Measurements from ENCODE around the gene RNF4. TPM values are rescaled to one million over a fixed set of nuclear protein-coding genes. Genes with fewer than 3 reads are reported as not detected.
"Not testable (repeated sequence)": the region's sequence is repeated elsewhere in the genome, so short reads cannot be mapped to it uniquely, and the experiment has no call there.

The RNF4 gene
- total RNA-seq, 1 donor from 2014 or later, result 29.2 TPM

DNA sequence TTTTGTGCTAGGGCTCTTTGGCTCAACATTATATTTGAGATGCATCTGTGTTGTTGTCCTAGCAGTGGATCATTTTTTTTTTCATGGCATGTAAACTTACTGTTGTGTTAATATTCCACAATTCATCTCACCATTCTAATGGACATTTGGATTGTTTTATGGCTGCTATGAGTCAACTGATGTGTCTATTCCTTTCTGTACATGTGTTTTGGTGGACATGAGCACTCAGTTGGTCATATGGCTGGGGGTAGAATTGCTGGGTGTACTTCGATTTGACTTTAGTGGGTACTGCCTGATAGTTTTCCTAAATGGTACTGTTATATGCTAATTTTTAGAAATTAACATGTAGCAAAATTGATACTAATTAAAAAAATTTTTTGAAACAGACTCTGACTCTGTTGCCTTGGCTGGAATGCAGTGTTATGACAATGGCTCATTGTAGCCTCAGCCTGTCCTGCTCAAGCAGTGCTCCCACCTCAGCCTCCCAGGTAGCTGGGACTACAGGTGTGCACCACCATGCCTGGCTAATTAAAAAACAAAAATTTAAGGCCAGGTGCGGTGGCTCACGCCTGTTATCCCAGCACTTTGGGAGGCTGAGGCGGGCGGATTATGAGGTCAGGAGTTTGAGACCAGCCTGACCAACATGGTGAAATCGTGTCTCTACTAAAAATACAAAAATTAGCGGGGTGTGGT, 76.6 kb downstream of the RNF4 start:
- no peaks in the 10 kb centered on the region for H3K9me3 ChIP-seq (ENCODE audit: control insufficient read depth in 3 of 3, low read length in 3 of 3)
- H3K9ac ChIP-seq (ENCODE audit: low read depth in 1 of 3, low read length in 3 of 3), result no peak overlapping the region
- H3K4me3 ChIP-seq (ENCODE audit: low read length in 3 of 3), result no peak overlapping the region
- no peaks in the 10 kb centered on the region for H3K4me1 ChIP-seq (ENCODE audit: control insufficient read depth in 3 of 3, insufficient read depth in 3 of 3, low read length in 3 of 3)
- no peaks in the 10 kb centered on the region for H3K27me3 ChIP-seq (ENCODE audit: control insufficient read depth in 3 of 3, insufficient read depth in 3 of 3, low read length in 3 of 3)
- no peak overlapping the region for H3K27ac ChIP-seq (ENCODE audit: low read depth, low read length)
- no peaks in the 10 kb centered on the region for H3K36me3 ChIP-seq (ENCODE audit: control insufficient read depth in 3 of 3, insufficient read depth in 3 of 3, low read length in 3 of 3)

DNA sequence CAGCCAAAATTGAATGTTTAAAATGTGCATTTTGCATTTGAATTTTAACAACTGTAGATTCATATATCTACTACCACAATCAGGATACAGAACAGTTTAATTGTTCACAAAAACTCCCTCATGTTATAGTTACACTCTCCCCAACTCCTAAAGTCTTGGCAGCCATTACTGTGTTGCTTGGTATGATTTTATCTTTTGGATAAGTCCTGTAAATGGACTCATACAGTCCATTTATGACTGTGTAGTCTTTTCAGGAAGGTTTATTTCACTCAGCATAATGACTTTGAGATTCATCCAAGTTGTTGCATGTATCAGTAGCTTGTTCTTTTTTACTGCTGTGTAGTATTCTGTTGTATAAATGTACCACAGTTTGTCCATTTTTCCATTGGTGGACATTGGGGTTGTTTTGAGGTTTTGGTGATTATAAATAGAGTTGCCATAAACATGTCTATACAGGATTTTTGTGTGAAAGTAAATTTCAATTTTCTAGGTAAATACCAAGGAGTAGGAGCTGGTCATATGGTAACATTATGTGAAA, 77.4 kb downstream of the RNF4 start:
- Histone ChIP-seq H3K27ac (ENCODE audit: low read depth, low read length) (no peak overlapping the region), H3K36me3 (ENCODE audit: control insufficient read depth in 3 of 3, insufficient read depth in 3 of 3, low read length in 3 of 3) (no peaks in the 10 kb centered on the region), H3K4me1 (ENCODE audit: control insufficient read depth in 3 of 3, insufficient read depth in 3 of 3, low read length in 3 of 3) (no peaks in the 10 kb centered on the region)

DNA sequence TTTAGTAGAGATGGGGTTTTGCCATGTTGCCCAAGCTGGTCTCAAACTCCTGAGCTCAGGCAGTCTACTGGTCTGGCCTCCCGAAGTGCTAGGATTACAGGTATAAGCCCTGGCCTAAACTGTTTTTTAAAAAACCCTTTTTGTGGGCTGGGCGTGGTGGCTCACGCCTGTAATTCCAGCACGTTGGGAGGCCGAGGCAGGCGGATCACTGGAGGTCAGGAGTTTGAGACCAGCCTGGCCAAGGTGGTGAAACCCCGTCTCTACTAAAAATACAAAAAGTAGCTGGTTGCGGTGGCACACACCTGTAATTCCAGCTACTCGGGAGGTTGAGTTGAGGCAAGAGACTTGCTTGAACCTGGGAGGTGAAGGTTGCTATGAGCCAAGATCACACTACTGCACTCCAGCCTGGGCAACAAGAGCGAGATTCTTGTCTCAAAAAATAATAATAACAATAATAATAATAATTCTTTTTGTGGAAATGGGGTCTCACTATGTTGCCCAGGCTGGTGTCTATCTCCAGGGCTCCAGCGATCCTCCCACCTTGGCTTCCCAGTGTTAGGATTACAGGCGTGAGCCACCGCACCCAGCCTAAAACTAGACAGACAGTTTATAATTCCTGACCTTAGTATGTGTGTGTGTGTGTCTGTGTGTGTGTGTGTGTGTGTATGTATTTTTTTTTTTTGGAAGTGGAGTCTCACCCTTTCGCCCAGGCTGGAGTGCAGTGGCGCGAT, 78.2 kb downstream of the RNF4 start:
- H3K4me3 ChIP-seq (ENCODE audit: low read length in 3 of 3); H3K36me3 ChIP-seq (ENCODE audit: control insufficient read depth in 3 of 3, insufficient read depth in 3 of 3, low read length in 3 of 3); H3K27me3 ChIP-seq (ENCODE audit: control insufficient read depth in 3 of 3, insufficient read depth in 3 of 3, low read length in 3 of 3); H3K9me3 ChIP-seq (ENCODE audit: control insufficient read depth in 3 of 3, low read length in 3 of 3); H3K4me1 ChIP-seq (ENCODE audit: control insufficient read depth in 3 of 3, insufficient read depth in 3 of 3, low read length in 3 of 3); H3K9ac ChIP-seq (ENCODE audit: low read depth in 1 of 3, low read length in 3 of 3); H3K27ac ChIP-seq (ENCODE audit: low read depth, low read length): not testable (repeated sequence)

More for the DNA sequence above, 77.4 kb downstream of the RNF4 start:
- Histone ChIP-seq H3K4me3 (ENCODE audit: low read length in 3 of 3) (no peak overlapping the region), H3K9ac (ENCODE audit: low read depth in 1 of 3, low read length in 3 of 3) (no peak overlapping the region), H3K27me3 (ENCODE audit: control insufficient read depth in 3 of 3, insufficient read depth in 3 of 3, low read length in 3 of 3) (no peaks in the 10 kb centered on the region), H3K9me3 (ENCODE audit: control insufficient read depth in 3 of 3, low read length in 3 of 3) (no peaks in the 10 kb centered on the region)

DNA sequence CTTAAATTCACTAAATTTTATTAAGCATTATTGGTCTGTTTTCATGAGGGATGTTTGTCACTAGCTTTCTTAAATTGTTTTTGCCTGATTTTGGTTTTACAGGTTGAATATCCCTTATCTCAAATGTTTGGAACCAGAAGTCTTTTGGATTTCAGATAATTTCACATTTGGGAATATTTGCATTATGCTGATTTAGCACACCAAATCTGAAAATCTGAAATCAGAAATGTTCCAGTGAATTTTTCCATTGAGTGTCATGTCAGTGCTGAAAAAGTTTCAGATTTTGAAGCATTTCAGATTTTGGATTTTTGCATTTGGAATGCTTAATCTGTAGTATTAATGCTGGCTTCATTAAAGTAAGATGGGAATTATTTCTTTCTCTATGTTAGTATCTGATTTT, 82.2 kb downstream of the RNF4 start:
- Histone ChIP-seq H3K9me3 (ENCODE audit: control insufficient read depth in 3 of 3, low read length in 3 of 3) (no peaks in the 10 kb centered on the region), H3K4me1 (ENCODE audit: control insufficient read depth in 3 of 3, insufficient read depth in 3 of 3, low read length in 3 of 3) (no peaks in the 10 kb centered on the region), H3K36me3 (ENCODE audit: control insufficient read depth in 3 of 3, insufficient read depth in 3 of 3, low read length in 3 of 3) (no peaks in the 10 kb centered on the region), H3K4me3 (ENCODE audit: low read length in 3 of 3) (no peak overlapping the region), H3K27ac (ENCODE audit: low read depth, low read length) (no peak overlapping the region), H3K9ac (ENCODE audit: low read depth in 1 of 3, low read length in 3 of 3) (no peak overlapping the region), H3K27me3 (ENCODE audit: control insufficient read depth in 3 of 3, insufficient read depth in 3 of 3, low read length in 3 of 3) (no peaks in the 10 kb centered on the region)

DNA sequence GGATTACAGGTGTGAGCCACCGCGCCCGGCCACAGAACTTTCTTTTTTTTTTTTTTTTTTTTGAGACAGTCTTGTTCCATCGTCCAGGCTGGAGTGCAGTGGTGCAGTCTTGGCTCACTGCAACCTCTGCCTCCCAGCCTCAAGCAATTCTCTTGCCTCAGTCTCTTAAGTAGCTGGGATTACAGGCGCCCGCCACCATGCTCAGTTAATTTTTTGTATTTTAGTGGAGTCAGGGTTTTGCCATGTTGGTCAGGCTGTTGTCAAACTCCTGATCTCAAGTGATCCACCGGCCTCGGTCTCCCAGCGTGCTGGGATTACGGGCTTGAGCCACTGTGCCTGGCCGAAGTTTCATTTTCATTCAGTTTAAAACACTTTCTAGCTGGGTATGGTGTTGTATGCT, 83.9 kb downstream of the RNF4 start:
- Histone ChIP-seq H3K27me3 (ENCODE audit: control insufficient read depth in 3 of 3, insufficient read depth in 3 of 3, low read length in 3 of 3) (no peaks in the 10 kb centered on the region), H3K9me3 (ENCODE audit: control insufficient read depth in 3 of 3, low read length in 3 of 3) (no peaks in the 10 kb centered on the region), H3K4me1 (ENCODE audit: control insufficient read depth in 3 of 3, insufficient read depth in 3 of 3, low read length in 3 of 3) (no peaks in the 10 kb centered on the region), H3K9ac (ENCODE audit: low read depth in 1 of 3, low read length in 3 of 3) (no peak overlapping the region), H3K27ac (ENCODE audit: low read depth, low read length) (no peak overlapping the region), H3K36me3 (ENCODE audit: control insufficient read depth in 3 of 3, insufficient read depth in 3 of 3, low read length in 3 of 3) (no peaks in the 10 kb centered on the region), H3K4me3 (ENCODE audit: low read length in 3 of 3) (no peak overlapping the region)

DNA sequence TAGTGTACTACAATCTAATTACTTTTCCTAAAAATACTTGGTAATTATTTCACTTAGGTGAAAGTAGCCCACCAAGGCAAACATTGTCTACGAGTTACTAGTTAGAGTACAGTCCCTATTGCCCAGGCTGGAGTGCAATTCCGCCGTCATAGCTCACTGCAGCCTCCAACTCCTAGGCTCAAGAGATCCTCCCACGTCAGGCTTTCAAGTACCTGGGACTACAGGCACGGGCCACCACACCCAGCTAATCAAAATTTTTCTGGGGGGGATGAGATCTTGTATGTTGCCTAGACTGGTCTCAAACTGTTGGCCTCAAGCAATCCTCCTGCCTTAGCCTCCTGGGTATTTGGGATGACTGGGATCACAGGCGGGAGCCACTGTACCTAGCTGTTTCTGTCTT, 89.4 kb downstream of the RNF4 start:
- Histone ChIP-seq H3K9ac (ENCODE audit: low read depth in 1 of 3, low read length in 3 of 3) (no peak overlapping the region), H3K27ac (ENCODE audit: low read depth, low read length) (no peak overlapping the region), H3K4me1 (ENCODE audit: control insufficient read depth in 3 of 3, insufficient read depth in 3 of 3, low read length in 3 of 3) (peaks cover 0 to 3% (median 0%) of the 10 kb centered on the region in 3 donors), H3K9me3 (ENCODE audit: control insufficient read depth in 3 of 3, low read length in 3 of 3) (no peaks in the 10 kb centered on the region), H3K36me3 (ENCODE audit: control insufficient read depth in 3 of 3, insufficient read depth in 3 of 3, low read length in 3 of 3) (peaks cover 0 to 5% (median 2%) of the 10 kb centered on the region in 3 donors), H3K4me3 (ENCODE audit: low read length in 3 of 3) (no peak overlapping the region), H3K27me3 (ENCODE audit: control insufficient read depth in 3 of 3, insufficient read depth in 3 of 3, low read length in 3 of 3) (no peaks in the 10 kb centered on the region)

DNA sequence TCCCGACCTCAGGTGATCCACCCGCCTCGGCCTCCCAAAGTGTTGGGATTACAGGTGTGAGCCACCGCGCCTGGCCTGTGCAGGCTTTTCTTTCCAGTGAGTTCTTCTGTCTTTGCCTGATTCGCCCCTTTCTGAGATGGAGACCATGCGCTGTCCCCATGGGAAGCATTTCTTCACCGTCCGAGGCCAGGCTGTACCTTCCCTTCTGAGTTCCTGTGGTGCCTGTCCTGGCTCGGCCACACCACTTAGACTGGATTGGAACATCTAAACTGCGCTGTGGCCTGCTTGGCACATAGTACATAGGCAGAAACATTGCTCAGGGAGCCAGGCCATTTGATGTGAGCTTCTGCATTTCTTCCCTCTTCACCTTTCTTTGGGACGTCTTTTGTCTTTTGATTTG, 91.3 kb downstream of the RNF4 start:
- Histone ChIP-seq H3K27ac (ENCODE audit: low read depth, low read length) (no peak overlapping the region), H3K4me1 (ENCODE audit: control insufficient read depth in 3 of 3, insufficient read depth in 3 of 3, low read length in 3 of 3) (peaks cover 0 to 3% (median 0%) of the 10 kb centered on the region in 3 donors), H3K9me3 (ENCODE audit: control insufficient read depth in 3 of 3, low read length in 3 of 3) (no peaks in the 10 kb centered on the region), H3K27me3 (ENCODE audit: control insufficient read depth in 3 of 3, insufficient read depth in 3 of 3, low read length in 3 of 3) (no peaks in the 10 kb centered on the region), H3K36me3 (ENCODE audit: control insufficient read depth in 3 of 3, insufficient read depth in 3 of 3, low read length in 3 of 3) (peaks cover 0 to 5% (median 4%) of the 10 kb centered on the region in 3 donors), H3K9ac (ENCODE audit: low read depth in 1 of 3, low read length in 3 of 3) (no peak overlapping the region), H3K4me3 (ENCODE audit: low read length in 3 of 3) (no peak overlapping the region)

Other genes starting within 250 kb of the RNF4 start
- gene HAUS3, start 227.0 kb upstream of the RNF4 start, total RNA-seq, result 6.8 TPM
- gene POLN, start 227.0 kb upstream of the RNF4 start, total RNA-seq, result 4.2 TPM
- gene MXD4, start 207.0 kb upstream of the RNF4 start, total RNA-seq, result 21.4 TPM
- gene ZFYVE28, start 50.5 kb upstream of the RNF4 start, total RNA-seq, result 1.0 TPM
- gene CFAP99, start 50.2 kb upstream of the RNF4 start, total RNA-seq, result not detected
- gene FAM193A, start 67.5 kb downstream of the RNF4 start, total RNA-seq, result 10.4 TPM